GM19324 (cell line): Measurements from ENCODE around the gene ATXN2.
"Not testable (repeated sequence)": the region's sequence is repeated elsewhere in the genome, so short reads cannot be mapped to it uniquely, and the experiment has no call there.

Source experiments
- ATAC-seq: cut with Tn5 transposase; IDR thresholded peaks from one replicate; pipeline ENCODE4 v1.9.1; 2021; ENCODE audit warnings: mild to moderate bottlenecking, moderate library complexity; ENCODE audit not compliant: unreplicated experiment, low FRiP score

ATXN2 gene

GRCh38 chr12:111598637-111599452 lies at the start of gene ATXN2:
TSS of gene ATXN2 (minus strand) at chr12:111599315. CDS start at chr12:111599034, 281 bp downstream.
- ATAC-seq, result peak; percentile 71

- no peak for ATAC-seq
These were observed 46.3 kb upstream of the ATXN2 start for GRCh38 chr12:111645433-111645832.

- no peak for ATAC-seq
These were observed 44.3 kb upstream of the ATXN2 start for GRCh38 chr12:111643427-111643826.

GRCh38 chr12:111642681-111643426 lies 43.7 kb upstream of the ATXN2 start:
- no peak for ATAC-seq

- ATAC-seq, result no peak
These were observed 41.4 kb upstream of the ATXN2 start for GRCh38 chr12:111640506-111640905.

- ATAC-seq, result no peak
These were observed 39.4 kb upstream of the ATXN2 start for GRCh38 chr12:111638556-111638955.

- ATAC-seq, result no peak
These were observed 37.3 kb upstream of the ATXN2 start for GRCh38 chr12:111636209-111636945.

GRCh38 chr12:111635524-111635923 lies 36.4 kb upstream of the ATXN2 start:
- no peak for ATAC-seq

- ATAC-seq, result no peak
These were observed 29.6 kb upstream of the ATXN2 start for GRCh38 chr12:111628505-111629260.

- ATAC-seq, result no peak
These were observed 27.1 kb upstream of the ATXN2 start for GRCh38 chr12:111626230-111626629.

GRCh38 chr12:111624540-111624939 lies 25.4 kb upstream of the ATXN2 start:
- no peak for ATAC-seq

GRCh38 chr12:111617841-111618240 lies 18.7 kb upstream of the ATXN2 start:
- ATAC-seq, result not testable (repeated sequence)

- no peak for ATAC-seq
These were observed 17.1 kb upstream of the ATXN2 start for GRCh38 chr12:111616177-111616623.

- no peak for ATAC-seq
These were observed 8.1 kb upstream of the ATXN2 start for GRCh38 chr12:111607239-111607638.

- no peak for ATAC-seq
These were observed 7.7 kb upstream of the ATXN2 start for GRCh38 chr12:111606767-111607230.

- ATAC-seq, result no peak
These were observed 7.0 kb upstream of the ATXN2 start for GRCh38 chr12:111605911-111606766.

GRCh38 chr12:111602857-111603256 lies 3.7 kb upstream of the ATXN2 start:
- not testable (repeated sequence) for ATAC-seq

GRCh38 chr12:111602348-111602747 lies 3.2 kb upstream of the ATXN2 start:
- no peak for ATAC-seq

GRCh38 chr12:111600986-111601385 lies 1.9 kb upstream of the ATXN2 start:
- ATAC-seq, result not testable (repeated sequence)
